ENCODE measurements around the gene C2CD4D.
A peak's percentile ranks its signal among the peaks of the same experiment; 100 is the strongest.

C2CD4D gene

DNA sequence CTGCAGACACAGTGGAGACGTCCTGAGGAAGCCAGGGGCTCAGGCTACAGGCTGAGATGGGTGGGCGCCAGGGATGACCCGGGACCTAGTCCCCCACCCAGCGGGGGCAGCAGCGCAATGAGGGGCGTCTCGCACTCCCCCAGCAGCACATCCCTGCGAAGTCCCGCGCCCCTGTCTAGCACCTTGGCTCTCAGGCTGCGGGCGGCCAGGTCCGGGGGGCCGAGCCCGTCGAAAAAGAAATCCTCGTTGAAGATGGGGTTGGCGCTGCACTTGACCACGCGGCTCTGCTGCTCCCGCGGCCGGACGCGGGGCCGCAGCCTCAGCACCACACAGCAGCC is 1.8 kb downstream of the C2CD4D start:
- ChIA-PET POLR2A (ENCODE audit: low non-redundant PET) (interaction anchor here (0.8 kb wide), 1 partner anchor 65 kb away, joined by 3 read pairs; no protein-coding TSS in a partner anchor), CTCF (no interaction called here)
- TF ChIP-seq, protein P1, sequence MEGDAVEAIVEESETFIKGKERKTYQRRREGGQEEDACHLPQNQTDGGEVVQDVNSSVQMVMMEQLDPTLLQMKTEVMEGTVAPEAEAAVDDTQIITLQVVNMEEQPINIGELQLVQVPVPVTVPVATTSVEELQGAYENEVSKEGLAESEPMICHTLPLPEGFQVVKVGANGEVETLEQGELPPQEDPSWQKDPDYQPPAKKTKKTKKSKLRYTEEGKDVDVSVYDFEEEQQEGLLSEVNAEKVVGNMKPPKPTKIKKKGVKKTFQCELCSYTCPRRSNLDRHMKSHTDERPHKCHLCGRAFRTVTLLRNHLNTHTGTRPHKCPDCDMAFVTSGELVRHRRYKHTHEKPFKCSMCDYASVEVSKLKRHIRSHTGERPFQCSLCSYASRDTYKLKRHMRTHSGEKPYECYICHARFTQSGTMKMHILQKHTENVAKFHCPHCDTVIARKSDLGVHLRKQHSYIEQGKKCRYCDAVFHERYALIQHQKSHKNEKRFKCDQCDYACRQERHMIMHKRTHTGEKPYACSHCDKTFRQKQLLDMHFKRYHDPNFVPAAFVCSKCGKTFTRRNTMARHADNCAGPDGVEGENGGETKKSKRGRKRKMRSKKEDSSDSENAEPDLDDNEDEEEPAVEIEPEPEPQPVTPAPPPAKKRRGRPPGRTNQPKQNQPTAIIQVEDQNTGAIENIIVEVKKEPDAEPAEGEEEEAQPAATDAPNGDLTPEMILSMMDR (conservative IDR thresholded peaks at IDR 0.05; ENCODE audit: low read depth): no peak
- peak overlapping the region; percentile 77 for H3K27ac ChIP-seq
- no peak for DNase-seq (ENCODE audit: low spot score)

DNA sequence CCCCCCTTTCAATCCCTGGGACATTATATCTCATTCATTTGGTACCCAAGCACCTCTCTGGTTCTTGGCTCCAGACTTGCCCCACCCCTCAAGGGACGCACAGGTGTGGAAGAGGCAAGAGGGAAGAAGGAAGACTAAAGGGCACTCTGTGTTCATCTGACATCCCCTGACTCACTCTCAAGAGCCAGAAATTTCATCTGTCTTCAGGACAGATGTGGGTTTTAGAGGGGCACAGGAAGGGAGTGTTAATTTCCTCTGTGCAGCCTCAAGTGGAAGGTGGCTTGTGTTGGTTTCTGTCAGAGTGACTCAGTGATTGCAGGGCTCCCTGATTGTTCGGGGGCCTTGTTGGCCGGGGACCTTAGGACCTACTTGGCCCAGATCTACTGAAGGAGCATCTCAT is 2.4 kb downstream of the C2CD4D start:
- DNase-seq (ENCODE audit: low spot score): no peak
- CTCF ChIA-PET: interaction anchor here (0.5 to 1.4 kb wide), 6 partner anchors 10 to 243 kb away, joined by 3 to 11 read pairs (median 4); no protein-coding TSS in a partner anchor
- TF ChIP-seq, protein P1 (conservative IDR thresholded peaks at IDR 0.05; ENCODE audit: low read depth): no peak
- POLR2A ChIA-PET (ENCODE audit: low non-redundant PET): interaction anchor here (0.6 to 0.8 kb wide), 2 partner anchors 65 to 298 kb away, joined by 3 to 4 read pairs; no protein-coding TSS in a partner anchor
- peak overlapping the region; percentile 77 for H3K27ac ChIP-seq

DNA sequence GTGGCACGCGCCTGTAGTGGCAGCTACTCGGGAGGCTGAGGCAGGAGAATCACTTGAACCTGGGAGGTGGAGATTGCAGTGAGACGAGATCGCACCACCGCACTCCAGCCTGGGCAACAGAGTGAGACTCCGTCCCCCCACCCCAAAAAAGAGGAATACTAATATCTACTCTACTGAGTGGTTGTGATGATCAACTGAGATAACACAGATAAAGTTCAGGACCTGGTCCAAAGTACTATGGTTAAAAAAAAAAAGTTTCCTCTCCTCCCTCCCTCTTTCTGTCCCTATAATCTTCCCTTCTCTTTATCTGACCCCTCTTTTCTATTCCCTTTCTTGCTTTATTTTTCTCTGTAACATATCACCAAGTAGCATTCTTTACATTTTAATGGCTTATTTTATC is 4.0 kb downstream of the C2CD4D start:
- no peak for DNase-seq (ENCODE audit: low spot score)
- ChIA-PET CTCF (interaction anchor here (0.6 to 1.4 kb wide), 6 partner anchors 13 to 371 kb away, joined by 3 to 11 read pairs (median 4); partner anchors contain the start of genes MRPL9 and THEM5), POLR2A (ENCODE audit: low non-redundant PET) (no interaction called here)
- TF ChIP-seq, protein P1 (conservative IDR thresholded peaks at IDR 0.05; ENCODE audit: low read depth): no peak
- H3K27ac ChIP-seq: no peak overlapping the region

- POLR2A ChIA-PET (ENCODE audit: low non-redundant PET): no interaction called here
- DNase-seq (ENCODE audit: low spot score): no peak
- TF ChIP-seq, protein P1 (conservative IDR thresholded peaks at IDR 0.05; ENCODE audit: low read depth): no peak
- CTCF ChIA-PET: interaction anchor here (1.2 kb wide), 1 partner anchor 100 kb away, joined by 3 read pairs; no protein-coding TSS in a partner anchor
- no peak overlapping the region for H3K27ac ChIP-seq
Observed at GRCh38 chr1:151834239-151834638, 5.4 kb downstream of the C2CD4D start.

- peak overlapping the region; percentile 56 for H3K27ac ChIP-seq
- no peak for DNase-seq (ENCODE audit: low spot score)
- ChIA-PET POLR2A (ENCODE audit: low non-redundant PET) (no interaction called here), CTCF (interaction anchor here (0.6 kb wide), 1 partner anchor 61 kb away, joined by 3 read pairs; no protein-coding TSS in a partner anchor)
- TF ChIP-seq, protein P1 (conservative IDR thresholded peaks at IDR 0.05; ENCODE audit: low read depth): no peak
Observed at GRCh38 chr1:151833172-151833900, 6.3 kb downstream of the C2CD4D start.

DNA sequence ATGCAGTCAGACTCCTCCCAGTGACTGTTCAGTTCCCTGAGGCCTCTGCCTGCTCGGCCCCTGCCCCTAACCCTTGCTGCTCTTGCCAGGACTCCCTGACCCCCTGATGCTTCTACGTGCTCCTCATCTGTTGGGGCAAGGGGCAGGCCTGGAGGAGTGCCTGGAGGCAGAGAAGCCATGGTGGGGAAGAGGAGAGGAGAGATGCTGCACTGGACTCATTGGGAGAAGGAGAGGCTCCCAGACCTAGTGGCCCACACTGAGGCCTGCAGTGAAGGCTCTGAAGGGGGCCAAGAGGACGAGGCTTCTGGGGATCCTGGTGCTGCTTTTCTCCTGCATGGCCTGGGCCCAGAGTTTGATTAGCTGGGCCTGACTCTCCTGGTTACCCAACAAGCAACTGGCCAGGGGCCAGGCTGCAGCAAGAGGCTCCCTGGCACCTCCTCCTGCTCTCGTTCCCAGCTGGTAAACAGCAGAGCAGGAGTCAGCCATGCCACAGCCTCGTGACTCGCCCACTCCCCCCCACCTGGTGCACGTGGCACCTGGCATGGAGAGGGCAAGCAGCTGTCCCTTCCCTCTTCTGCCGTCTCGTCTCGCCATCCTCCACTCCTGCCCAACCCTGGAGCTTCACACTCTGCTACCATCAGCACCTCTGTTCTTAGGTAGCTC is 7.2 kb downstream of the C2CD4D start:
- peak; percentile 34 for DNase-seq (ENCODE audit: low spot score)
- TF ChIP-seq, protein P1 (conservative IDR thresholded peaks at IDR 0.05; ENCODE audit: low read depth): no peak
- H3K27ac ChIP-seq: peak overlapping the region; percentile 56
- POLR2A ChIA-PET (ENCODE audit: low non-redundant PET): no interaction called here
- CTCF ChIA-PET: no interaction called here
